OCI-M2 (cell line): ENCODE results near the gene FADS6.

ENCODE experiments used
- DNase-seq: peaks from one replicate; lab custom pipeline; 2025; ENCODE audit not compliant: unreplicated experiment; lab: John Stamatoyannopoulos, UW

Gene FADS6

DNA sequence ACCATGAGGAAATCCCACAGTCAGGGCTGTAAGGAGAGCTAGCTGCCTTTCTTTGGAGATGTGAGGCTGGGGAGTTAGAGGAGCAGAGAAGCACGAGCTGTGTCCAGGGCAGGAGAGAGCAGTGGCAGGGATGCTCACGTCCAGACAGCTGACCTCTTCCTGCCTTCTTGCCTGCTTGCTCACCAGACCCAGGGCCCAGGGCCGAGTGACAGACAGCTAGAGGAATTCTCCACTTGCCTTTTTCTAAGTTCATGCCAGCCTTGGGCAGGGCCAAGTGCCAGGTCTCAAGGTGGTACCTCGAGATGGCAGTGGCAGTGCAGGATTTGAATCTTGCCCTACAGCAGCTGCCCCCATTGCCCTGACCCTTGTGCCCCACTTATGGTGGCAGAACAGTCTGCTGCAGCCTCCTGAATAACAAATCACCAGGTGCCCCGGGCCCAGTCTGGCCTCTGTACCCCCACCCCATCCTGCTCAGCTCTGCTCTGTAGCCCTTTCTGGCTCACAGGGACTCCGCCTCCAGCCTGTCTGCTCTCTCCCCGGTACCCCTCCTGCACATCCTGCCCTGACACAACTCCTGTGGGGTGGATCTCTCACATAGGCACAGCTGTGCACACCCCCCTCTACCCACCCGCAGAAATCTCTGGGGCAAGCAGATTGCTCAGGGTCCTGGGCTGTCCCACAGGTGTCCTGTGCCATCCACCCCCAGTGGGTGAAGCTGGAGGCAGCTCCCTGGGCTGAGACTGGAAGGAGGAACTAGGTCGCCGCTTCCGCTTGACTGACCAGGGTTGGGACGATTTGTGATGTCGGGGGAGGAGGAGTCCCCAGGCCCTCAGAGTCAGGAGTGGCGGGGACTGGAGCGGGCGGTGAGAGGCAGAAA lies 59.7 kb downstream of the FADS6 start:
- no peak for DNase-seq

DNA sequence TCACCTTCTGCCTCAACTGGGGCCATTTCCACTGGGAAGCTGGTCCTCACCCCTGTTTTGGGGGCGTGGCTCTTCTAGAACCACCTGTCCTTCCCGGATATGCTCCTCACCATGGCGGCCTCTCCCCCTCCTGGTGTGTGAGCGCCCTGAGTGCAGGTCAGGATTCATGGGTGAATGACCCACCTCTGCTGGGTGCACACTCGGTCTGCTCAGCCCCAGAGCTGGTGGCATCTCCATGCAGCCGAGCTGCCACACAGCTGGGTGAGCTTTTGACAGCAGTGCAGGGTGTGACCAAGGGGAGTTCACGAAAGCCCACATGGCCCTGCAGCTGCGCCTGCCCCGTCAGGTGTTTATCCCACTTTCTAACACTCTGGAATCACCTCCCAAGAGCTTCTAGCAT lies 61.0 kb downstream of the FADS6 start:
- DNase-seq = no peak

DNA sequence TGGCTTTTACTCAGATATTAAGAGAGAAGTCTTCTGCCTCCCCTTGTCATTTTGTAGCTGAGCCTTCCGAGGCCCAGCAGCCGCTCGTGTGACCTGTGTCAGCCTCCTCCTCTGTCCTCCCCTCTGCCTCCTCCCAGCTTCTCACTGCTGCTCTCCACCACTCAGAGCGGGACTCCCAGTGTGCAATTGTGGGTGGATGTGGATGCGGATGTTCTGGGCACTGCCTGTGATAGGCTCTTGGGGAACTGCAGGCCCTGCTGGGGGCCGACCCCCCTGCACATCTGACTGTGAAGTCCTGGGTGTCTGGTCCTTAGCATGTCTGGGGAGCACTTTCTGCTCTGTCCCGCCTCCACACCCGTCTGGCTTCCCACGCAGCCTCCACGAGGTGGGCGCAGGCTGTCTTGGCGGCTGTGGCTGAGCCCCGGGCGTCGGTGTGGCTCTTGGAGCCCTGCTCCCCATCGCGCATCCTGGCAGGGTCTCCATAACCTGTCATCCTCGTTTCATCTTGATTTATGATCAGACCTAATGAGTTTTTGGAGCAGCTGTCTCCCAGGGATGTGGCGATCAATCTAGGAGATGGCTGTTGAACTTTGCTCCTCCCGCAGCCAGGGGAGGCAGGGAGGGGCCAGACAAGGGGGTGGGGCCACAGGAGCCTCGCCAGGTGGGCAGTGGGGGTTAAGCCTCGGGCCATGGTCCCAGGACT lies 61.8 kb downstream of the FADS6 start:
- DNase-seq = no peak

DNA sequence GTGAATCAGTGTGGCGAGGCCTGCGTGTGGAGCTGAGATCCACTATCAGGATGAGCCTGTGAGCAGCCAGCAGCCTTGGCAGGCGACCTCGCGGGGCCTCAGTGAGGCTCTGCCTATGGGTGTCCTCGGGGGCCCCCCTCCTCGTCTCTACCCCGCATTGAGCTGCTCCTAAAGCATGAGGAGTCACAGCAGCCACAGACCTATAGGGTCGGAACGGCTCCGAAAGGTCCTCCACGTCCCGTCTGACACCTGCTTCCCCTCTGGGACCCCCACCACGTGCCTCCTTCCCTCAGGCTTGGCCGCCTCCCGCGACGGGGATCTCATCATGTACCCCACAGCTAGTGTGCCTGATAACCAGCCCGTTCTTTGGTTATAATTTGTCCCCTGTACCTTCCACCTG lies 62.6 kb downstream of the FADS6 start:
- no peak for DNase-seq

DNA sequence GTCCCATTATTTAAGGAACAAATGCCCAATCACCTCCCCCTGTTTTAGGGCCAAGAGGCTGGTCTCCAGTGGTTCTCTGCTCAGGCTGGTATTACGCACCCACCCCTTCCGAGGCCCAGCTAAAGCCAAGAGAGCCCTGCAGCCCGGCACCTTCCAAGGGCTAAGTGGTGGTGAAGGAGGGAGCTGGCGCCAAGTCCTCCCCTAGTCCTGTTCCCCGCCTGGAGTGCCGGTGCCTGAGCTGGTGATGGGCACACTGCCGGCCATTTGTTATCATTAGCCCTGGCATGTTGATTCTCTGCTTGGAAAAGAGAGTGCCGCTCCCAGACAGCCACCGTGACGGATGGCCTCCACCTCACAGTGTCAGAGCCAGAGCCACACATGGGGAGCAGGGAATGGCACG lies 65.6 kb downstream of the FADS6 start:
- no peak for DNase-seq
